Mesodermal cell (in vitro differentiated cells): ENCODE measurements around the gene TSKU.
"Not testable (repeated sequence)": the region's sequence is repeated elsewhere in the genome, so short reads cannot be mapped to it uniquely, and the experiment has no call there.

Experiments used
- H3K27ac ChIP-seq: 2 replicates; pipeline ENCODE4 v1.7.0; 2013; ENCODE audit warnings: mild to moderate bottlenecking, low read depth, low read length, moderate library complexity; ENCODE audit not compliant: severe bottlenecking
- H3K36me3 ChIP-seq: 2 replicates; pipeline ENCODE4 v1.7.1; 2013; ENCODE audit warnings: mild to moderate bottlenecking, low read length, moderate library complexity; ENCODE audit not compliant: control insufficient read depth, insufficient read depth
- H3K4me1 ChIP-seq: one replicate; pipeline ENCODE4 v1.7.1; 2013; ENCODE audit warnings: mild to moderate bottlenecking, low read length; ENCODE audit not compliant: insufficient read depth, control insufficient read depth, poor library complexity, severe bottlenecking
- H3K4me3 ChIP-seq: 2 replicates; pipeline ENCODE4 v1.7.0; 2013; ENCODE audit warnings: low read length, control low read depth, mild to moderate bottlenecking; ENCODE audit not compliant: insufficient read depth, poor library complexity, severe bottlenecking; ENCODE audit errors: extremely low read depth
- H3K9me3 ChIP-seq: 2 replicates; pipeline ENCODE4 v1.7.1; 2013; ENCODE audit warnings: mild to moderate bottlenecking, low read length, moderate library complexity; ENCODE audit not compliant: control insufficient read depth
- WGBS, 2 experiments: methylation state at CpG; one replicate each; pipeline ENCODE4 v1.1.5; 2013; ENCODE audit warnings: missing lambda C conversion rate in 2 of 2; ENCODE audit not compliant: insufficient coverage in 2 of 2; 5-methylcytosine and 5-hydroxymethylcytosine counted together

Gene TSKU

DNA sequence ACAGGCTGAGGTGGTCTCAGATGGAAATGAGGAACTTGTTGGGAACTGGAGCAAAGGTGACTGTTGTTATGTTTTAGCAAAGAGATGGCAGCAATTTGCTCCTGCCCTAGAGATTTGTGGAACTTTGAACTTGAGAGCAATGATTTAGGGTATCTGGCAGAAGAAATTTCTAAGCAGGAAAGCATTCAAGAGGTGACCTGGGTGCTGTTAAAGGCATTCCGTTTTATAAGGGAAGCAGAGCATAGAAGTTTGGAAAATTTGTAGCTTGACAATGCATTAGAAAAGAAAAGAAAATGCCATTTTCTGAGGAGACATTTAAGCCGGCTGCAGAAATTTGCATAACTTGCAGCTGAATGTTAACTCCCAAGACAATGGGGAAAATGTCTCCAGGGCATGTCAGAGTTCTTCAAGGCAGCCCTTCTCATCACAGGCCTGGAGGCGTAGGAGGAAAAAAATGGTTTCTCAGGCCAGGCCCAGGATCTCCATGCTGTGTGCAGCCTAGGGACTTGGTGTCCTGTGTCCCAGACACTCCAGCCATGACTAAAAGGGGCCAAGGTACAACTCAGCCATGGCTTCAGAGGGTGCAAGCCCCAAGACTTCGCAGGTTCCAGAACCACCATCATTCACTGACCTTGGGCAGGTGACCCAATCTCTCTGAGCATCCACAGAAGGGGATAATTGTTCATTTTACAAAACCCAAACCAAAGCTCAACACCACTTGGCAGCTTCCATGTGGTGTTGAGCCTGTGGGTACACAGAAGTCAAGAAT is 8.0 kb downstream of the TSKU start:
- 93 to 98% methylated on average over 3 to 4 of the region's 4 CpGs for WGBS, 2 experiments
- not testable (repeated sequence) for H3K4me1 ChIP-seq

DNA sequence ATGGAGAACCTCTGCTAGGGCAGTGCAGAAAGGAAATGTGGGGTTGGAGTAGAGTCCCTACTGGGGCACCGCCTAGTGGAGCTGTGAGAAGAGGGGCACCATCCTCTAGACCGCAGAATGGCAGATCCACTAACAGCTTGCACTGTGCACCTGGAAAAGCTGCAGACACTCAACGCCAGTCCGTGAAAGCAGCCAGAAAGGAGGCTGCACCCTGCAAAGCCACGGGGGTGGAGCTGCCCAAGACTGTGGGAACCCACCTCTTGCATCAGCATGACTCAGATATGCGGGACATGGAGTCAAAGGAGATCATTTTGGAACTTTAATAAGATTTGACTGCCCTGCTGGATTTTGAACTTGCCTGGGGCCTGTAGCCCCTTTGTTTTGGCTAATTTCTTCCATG is 8.7 kb downstream of the TSKU start:
- no peak overlapping the region for H3K4me3 ChIP-seq
- H3K4me1 ChIP-seq = peaks cover 5% of the 10 kb centered on the region
- H3K27ac ChIP-seq = no peak overlapping the region
- peaks cover 69% of the 10 kb centered on the region for H3K36me3 ChIP-seq
- H3K9me3 ChIP-seq = peaks cover 7% of the 10 kb centered on the region
- 92 to 100% methylated on average over 6 of the region's 6 CpGs for WGBS, 2 experiments

More for the DNA sequence above, 8.0 kb downstream of the TSKU start:
- H3K4me3 ChIP-seq, H3K27ac ChIP-seq, H3K9me3 ChIP-seq: not testable (repeated sequence)
- H3K36me3 ChIP-seq = peaks cover 64% of the 10 kb centered on the region

DNA sequence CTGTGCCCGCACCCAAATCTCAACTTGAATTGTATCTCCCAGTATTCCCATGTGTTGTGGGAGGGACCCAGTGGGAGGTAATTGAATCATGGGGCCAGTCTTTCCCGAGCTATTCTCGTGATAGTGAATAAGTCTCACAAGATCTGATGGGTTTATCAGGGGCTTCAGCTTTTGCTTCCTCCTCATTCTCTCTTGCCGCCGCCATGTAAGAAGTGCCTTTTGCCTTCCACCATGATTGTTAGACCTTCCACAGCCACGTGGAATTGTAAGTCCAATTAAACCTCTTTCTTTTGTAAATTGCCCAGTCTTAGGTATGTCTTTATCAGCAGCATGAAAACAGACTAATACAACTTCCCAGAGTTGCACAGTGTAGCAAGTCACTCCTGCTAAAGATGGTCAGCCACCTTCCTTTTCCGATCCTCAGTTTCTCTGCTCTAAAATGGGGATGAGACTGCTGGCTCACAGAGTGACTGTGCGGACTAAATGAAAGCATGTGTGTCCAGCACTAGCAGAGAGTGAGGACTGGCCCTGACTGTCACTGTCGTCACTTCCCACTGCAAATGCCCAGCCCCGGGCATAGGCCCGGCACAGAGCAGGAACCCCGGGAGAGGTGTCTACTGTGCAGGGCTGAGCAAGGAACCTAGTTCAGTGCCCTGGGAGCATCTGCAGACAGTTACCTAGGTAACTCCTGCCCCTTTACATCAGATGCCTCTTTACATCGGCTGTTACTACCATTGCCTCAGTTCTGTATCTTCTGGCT is 9.5 kb downstream of the TSKU start:
- H3K27ac ChIP-seq = no peak overlapping the region
- H3K4me3 ChIP-seq = no peak overlapping the region
- WGBS, 2 experiments = 91 to 95% methylated on average over 12 of the region's 13 CpGs
- peaks cover 5% of the 10 kb centered on the region for H3K4me1 ChIP-seq
- peaks cover 7% of the 10 kb centered on the region for H3K9me3 ChIP-seq
- H3K36me3 ChIP-seq = peaks cover 69% of the 10 kb centered on the region

DNA sequence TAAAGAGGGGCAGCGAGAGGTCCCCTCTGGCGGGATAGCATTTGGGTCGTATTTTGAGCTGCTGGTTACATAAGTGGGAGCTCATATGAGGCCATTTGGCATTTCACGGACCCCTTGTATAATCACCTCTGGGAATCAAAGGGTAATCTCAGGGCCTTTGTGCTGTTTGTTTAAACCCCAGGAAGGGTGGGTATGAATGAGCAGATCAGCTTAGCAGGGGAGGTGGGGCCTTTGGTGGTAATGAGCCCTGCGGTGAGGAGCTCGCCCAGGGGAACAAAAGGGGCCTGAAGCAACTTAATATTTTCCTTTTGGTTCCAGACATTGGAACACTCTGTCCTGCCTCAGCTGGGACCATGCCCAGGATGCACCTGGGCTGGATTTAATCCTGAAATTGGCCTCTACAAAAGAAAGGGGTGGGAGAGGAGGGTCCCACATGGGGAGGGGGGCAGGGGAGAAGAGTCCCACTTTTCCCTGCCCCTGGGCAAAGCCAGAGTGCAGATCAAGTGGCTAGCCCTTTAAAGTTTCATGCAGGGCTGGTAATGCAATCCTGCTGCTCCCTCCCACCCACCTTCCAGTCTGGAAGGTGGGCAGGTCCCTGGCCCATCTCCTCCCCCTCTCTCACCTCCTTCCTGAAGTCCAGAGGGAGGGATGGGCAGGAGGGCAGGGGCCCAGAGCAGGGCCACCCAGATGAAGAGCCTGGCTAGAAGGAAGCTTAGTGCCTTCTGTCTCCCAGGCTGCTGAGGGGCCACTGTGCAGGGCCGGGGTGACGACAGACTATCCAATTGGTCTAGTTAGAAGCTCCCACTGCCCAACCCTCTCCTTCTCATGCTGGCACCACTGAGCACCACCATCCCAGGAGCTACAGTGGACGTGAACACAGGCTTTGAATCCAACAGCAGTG is 10.5 kb downstream of the TSKU start:
- Histone ChIP-seq H3K9me3 (peaks cover 7% of the 10 kb centered on the region), H3K4me3 (no peak overlapping the region), H3K4me1 (peaks cover 5% of the 10 kb centered on the region), H3K27ac (no peak overlapping the region), H3K36me3 (peaks cover 68% of the 10 kb centered on the region)
- WGBS, 2 experiments = 68 to 77% methylated on average over 8 of the region's 9 CpGs

DNA sequence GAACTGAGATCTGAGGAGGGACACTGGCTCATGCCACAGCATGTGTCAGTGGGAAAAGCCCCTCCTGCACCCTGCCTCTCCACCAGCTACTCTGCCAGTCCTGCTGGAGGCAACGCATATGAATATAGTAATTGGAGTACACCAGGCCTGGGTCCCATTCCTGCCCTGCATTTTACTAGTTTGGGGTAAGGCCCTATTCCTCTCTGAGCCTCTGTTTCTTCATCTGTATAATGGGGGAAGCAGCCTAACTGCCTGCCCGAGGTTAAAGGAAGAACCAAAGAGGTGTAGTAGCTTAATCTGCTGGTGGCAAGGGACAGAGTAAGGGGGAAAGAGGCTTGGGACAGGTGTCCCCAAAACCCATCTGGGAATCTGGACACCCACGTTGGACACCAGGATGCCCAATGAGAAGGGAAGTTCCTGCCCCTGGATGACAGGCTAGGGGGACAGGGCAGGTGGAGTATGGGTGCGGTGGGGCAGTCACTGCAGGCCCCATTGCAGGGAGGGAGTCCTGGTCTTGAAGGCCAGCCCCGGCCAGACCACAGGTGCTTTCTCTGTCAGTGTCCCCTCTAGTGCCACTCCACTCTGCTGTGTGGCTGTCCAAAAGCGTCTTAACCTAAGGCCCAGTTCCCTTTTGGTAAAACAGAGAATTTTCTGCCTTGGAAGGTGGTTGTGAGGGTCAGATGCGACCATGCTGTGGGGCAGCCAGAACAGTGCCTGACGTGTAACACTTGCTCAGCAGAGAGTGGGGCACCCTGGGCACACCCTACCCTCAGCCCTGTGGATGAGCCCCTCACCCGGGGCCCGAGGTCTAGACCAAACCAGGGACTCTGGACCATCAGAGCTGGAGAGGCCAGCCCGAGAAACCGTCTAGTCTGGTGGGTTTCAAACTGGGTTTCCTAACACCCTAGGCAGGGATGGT is 11.5 kb downstream of the TSKU start:
- peaks cover 7% of the 10 kb centered on the region for H3K9me3 ChIP-seq
- peaks cover 5% of the 10 kb centered on the region for H3K4me1 ChIP-seq
- 88 to 96% methylated on average over 6 to 8 of the region's 12 CpGs for WGBS, 2 experiments
- H3K36me3 ChIP-seq = peaks cover 58% of the 10 kb centered on the region
- H3K27ac ChIP-seq = no peak overlapping the region
- H3K4me3 ChIP-seq = no peak overlapping the region

DNA sequence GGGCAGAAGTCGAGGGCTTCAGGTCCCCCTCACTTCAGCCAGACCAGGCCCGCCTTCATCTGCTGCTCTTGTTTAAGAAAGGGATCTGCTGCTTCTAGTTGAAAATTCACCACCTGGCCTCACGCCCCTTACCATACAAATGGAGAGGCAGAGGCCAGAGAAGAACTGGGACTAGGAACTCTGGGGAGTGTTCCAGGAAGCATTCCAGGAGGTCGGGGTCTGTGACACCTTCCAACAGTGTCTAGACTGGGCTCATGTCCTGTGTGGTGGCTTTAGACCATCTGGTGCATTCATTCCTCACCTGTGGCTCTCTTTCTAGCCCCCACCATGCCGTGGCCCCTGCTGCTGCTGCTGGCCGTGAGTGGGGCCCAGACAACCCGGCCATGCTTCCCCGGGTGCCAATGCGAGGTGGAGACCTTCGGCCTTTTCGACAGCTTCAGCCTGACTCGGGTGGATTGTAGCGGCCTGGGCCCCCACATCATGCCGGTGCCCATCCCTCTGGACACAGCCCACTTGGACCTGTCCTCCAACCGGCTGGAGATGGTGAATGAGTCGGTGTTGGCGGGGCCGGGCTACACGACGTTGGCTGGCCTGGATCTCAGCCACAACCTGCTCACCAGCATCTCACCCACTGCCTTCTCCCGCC is 12.3 kb downstream of the TSKU start:
- Histone ChIP-seq H3K9me3 (peaks cover 3% of the 10 kb centered on the region), H3K36me3 (peaks cover 50% of the 10 kb centered on the region), H3K27ac (no peak overlapping the region), H3K4me1 (peaks cover 5% of the 10 kb centered on the region), H3K4me3 (no peak overlapping the region)
- WGBS, 2 experiments = 95 to 99% methylated on average over 18 to 20 of the region's 21 CpGs

DNA sequence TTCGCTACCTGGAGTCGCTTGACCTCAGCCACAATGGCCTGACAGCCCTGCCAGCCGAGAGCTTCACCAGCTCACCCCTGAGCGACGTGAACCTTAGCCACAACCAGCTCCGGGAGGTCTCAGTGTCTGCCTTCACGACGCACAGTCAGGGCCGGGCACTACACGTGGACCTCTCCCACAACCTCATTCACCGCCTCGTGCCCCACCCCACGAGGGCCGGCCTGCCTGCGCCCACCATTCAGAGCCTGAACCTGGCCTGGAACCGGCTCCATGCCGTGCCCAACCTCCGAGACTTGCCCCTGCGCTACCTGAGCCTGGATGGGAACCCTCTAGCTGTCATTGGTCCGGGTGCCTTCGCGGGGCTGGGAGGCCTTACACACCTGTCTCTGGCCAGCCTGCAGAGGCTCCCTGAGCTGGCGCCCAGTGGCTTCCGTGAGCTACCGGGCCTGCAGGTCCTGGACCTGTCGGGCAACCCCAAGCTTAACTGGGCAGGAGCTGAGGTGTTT is 12.8 kb downstream of the TSKU start:
- WGBS, 2 experiments = 94 to 95% methylated on average over 24 to 25 of the region's 26 CpGs
- peaks cover 5% of the 10 kb centered on the region for H3K4me1 ChIP-seq
- peaks cover 47% of the 10 kb centered on the region for H3K36me3 ChIP-seq

DNA sequence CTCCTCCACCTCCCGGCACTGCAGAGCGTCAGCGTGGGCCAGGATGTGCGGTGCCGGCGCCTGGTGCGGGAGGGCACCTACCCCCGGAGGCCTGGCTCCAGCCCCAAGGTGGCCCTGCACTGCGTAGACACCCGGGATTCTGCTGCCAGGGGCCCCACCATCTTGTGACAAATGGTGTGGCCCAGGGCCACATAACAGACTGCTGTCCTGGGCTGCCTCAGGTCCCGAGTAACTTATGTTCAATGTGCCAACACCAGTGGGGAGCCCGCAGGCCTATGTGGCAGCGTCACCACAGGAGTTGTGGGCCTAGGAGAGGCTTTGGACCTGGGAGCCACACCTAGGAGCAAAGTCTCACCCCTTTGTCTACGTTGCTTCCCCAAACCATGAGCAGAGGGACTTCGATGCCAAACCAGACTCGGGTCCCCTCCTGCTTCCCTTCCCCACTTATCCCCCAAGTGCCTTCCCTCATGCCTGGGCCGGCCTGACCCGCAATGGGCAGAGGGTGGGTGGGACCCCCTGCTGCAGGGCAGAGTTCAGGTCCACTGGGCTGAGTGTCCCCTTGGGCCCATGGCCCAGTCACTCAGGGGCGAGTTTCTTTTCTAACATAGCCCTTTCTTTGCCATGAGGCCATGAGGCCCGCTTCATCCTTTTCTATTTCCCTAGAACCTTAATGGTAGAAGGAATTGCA is 13.5 kb downstream of the TSKU start:
- no peaks in the 10 kb centered on the region for H3K9me3 ChIP-seq
- no peak overlapping the region for H3K27ac ChIP-seq
- peaks cover 7% of the 10 kb centered on the region for H3K4me1 ChIP-seq
- peaks cover 42% of the 10 kb centered on the region for H3K36me3 ChIP-seq
- H3K4me3 ChIP-seq = no peak overlapping the region
- 93 to 95% methylated on average over 18 to 19 of the region's 20 CpGs for WGBS, 2 experiments

More for the DNA sequence above, 12.8 kb downstream of the TSKU start:
- H3K4me3 ChIP-seq = no peak overlapping the region
- H3K9me3 ChIP-seq = peaks cover 3% of the 10 kb centered on the region
- H3K27ac ChIP-seq = no peak overlapping the region
